Panc1 (cell line): Measurements from ENCODE around the gene GADD45G.

ENCODE experiments used
- SIN3A ChIP-seq: IDR thresholded peaks from 2 replicates; pipeline ENCODE4 v1.6.1; 2012; ENCODE audit warnings: low read depth, mild to moderate bottlenecking, low read length, moderate library complexity, borderline replicate concordance; ENCODE audit not compliant: insufficient read depth
- TF ChIP-seq, protein P1 (sequence below): fragments of 450-650 bp; IDR thresholded peaks from 2 replicates; pipeline ENCODE4 v1.5.1; 2017; ENCODE audit warnings: mild to moderate bottlenecking

GRCh38 chr9:89605465-89606048 is 745 bp downstream of the GADD45G start:
- TF ChIP-seq, protein P1, sequence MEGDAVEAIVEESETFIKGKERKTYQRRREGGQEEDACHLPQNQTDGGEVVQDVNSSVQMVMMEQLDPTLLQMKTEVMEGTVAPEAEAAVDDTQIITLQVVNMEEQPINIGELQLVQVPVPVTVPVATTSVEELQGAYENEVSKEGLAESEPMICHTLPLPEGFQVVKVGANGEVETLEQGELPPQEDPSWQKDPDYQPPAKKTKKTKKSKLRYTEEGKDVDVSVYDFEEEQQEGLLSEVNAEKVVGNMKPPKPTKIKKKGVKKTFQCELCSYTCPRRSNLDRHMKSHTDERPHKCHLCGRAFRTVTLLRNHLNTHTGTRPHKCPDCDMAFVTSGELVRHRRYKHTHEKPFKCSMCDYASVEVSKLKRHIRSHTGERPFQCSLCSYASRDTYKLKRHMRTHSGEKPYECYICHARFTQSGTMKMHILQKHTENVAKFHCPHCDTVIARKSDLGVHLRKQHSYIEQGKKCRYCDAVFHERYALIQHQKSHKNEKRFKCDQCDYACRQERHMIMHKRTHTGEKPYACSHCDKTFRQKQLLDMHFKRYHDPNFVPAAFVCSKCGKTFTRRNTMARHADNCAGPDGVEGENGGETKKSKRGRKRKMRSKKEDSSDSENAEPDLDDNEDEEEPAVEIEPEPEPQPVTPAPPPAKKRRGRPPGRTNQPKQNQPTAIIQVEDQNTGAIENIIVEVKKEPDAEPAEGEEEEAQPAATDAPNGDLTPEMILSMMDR, result no peak
- no peak for TF ChIP-seq SIN3A
